Astrocyte (in vitro differentiated cells and primary cell): Measurements from ENCODE around the gene UTP11. TPM values are rescaled to one million over a fixed set of nuclear protein-coding genes. Genes with fewer than 3 reads are reported as not detected.

Experiments
- DNase-seq: peaks from one replicate; pipeline ENCODE4 v3.0.0-alpha.2; 2010; ENCODE audit warnings: low read depth
- FAIRE-seq: peaks from 2 replicates; lab custom pipeline; 2011; peaks lifted over from hg19 to GRCh38; lab: Jason Lieb, UNC
- H2AFZ ChIP-seq: 2 replicates; pipeline ENCODE4 v1.6.0; 2012; ENCODE audit warnings: low read depth, low read length, inconsistent platforms
- H3K27ac ChIP-seq: 2 replicates; pipeline ENCODE4 v1.5.1; 2011; ENCODE audit warnings: low read depth, low read length, inconsistent platforms
- H3K27me3 ChIP-seq: 2 replicates; pipeline ENCODE4 v1.6.0; 2011; ENCODE audit warnings: low read length, inconsistent platforms; ENCODE audit not compliant: insufficient read depth
- H3K36me3 ChIP-seq: 2 replicates; pipeline ENCODE4 v1.5.1; 2011; ENCODE audit warnings: low read length, inconsistent platforms; ENCODE audit not compliant: insufficient read depth
- H3K4me1 ChIP-seq: 2 replicates; pipeline ENCODE4 v1.5.1; 2011; ENCODE audit warnings: low read length, inconsistent platforms; ENCODE audit not compliant: insufficient read depth
- H3K4me2 ChIP-seq: 2 replicates; pipeline ENCODE4 v1.6.0; 2012; ENCODE audit warnings: low read length, inconsistent platforms
- H3K4me3 ChIP-seq: 2 replicates; pipeline ENCODE4 v1.5.1; 2011; ENCODE audit warnings: low read depth, mild to moderate bottlenecking, low read length, inconsistent platforms; ENCODE audit not compliant: insufficient read depth
- H3K79me2 ChIP-seq: 2 replicates; pipeline ENCODE4 v1.6.0; 2012; ENCODE audit warnings: mild to moderate bottlenecking, low read length, inconsistent platforms; ENCODE audit not compliant: insufficient read depth
- H3K9ac ChIP-seq: 2 replicates; pipeline ENCODE4 v1.6.0; 2012; ENCODE audit warnings: mild to moderate bottlenecking, low read length, inconsistent platforms
- H3K9me3 ChIP-seq: 2 replicates; pipeline ENCODE4 v1.5.1; 2012; ENCODE audit warnings: low read depth, mild to moderate bottlenecking, low read length, inconsistent platforms; ENCODE audit not compliant: insufficient read depth
- H4K20me1 ChIP-seq: 2 replicates; pipeline ENCODE4 v1.6.0; 2012; ENCODE audit warnings: low read length, inconsistent platforms; ENCODE audit not compliant: insufficient read depth
- H3K27ac Mint-ChIP-seq: one replicate; pipeline ENCODE4 v1.8.0; 2021; ENCODE audit warnings: mild to moderate bottlenecking, mixed read lengths; ENCODE audit not compliant: unreplicated experiment
- H3K27me3 Mint-ChIP-seq: one replicate; pipeline ENCODE4 v1.8.0; 2021; ENCODE audit warnings: low read depth, mixed read lengths; ENCODE audit not compliant: unreplicated experiment
- H3K36me3 Mint-ChIP-seq: one replicate; pipeline ENCODE4 v1.8.0; 2021; ENCODE audit warnings: low read depth, mixed read lengths; ENCODE audit not compliant: unreplicated experiment
- H3K4me1 Mint-ChIP-seq: one replicate; pipeline ENCODE4 v1.8.0; 2021; ENCODE audit warnings: low read depth, mixed read lengths; ENCODE audit not compliant: unreplicated experiment
- H3K4me3 Mint-ChIP-seq: one replicate; pipeline ENCODE4 v1.8.0; 2021; ENCODE audit warnings: mild to moderate bottlenecking, moderate library complexity, mixed read lengths; ENCODE audit not compliant: unreplicated experiment
- H3K9me3 Mint-ChIP-seq: one replicate; pipeline ENCODE4 v1.8.0; 2021; ENCODE audit warnings: mild to moderate bottlenecking, mixed read lengths; ENCODE audit not compliant: unreplicated experiment
- CTCF ChIP-seq: IDR thresholded peaks from 2 replicates; pipeline ENCODE4 v1.5.1; 2011; ENCODE audit warnings: low read depth, mild to moderate bottlenecking, inconsistent platforms, low read length, moderate library complexity; ENCODE audit not compliant: insufficient read depth
- EZH2 ChIP-seq: IDR thresholded peaks from 2 replicates; pipeline ENCODE4 v1.6.1; 2012; ENCODE audit warnings: mild to moderate bottlenecking, low read length, inconsistent platforms; ENCODE audit not compliant: insufficient read depth
- total RNA-seq: library from RNA; stranded (reverse); gene quantifications from 2 replicates; pipeline ENCODE4 v1.2.1, GENCODE V29; 2021

UTP11 gene
- total RNA-seq, 1 donor from 2014 or later: 42.6 TPM

DNA sequence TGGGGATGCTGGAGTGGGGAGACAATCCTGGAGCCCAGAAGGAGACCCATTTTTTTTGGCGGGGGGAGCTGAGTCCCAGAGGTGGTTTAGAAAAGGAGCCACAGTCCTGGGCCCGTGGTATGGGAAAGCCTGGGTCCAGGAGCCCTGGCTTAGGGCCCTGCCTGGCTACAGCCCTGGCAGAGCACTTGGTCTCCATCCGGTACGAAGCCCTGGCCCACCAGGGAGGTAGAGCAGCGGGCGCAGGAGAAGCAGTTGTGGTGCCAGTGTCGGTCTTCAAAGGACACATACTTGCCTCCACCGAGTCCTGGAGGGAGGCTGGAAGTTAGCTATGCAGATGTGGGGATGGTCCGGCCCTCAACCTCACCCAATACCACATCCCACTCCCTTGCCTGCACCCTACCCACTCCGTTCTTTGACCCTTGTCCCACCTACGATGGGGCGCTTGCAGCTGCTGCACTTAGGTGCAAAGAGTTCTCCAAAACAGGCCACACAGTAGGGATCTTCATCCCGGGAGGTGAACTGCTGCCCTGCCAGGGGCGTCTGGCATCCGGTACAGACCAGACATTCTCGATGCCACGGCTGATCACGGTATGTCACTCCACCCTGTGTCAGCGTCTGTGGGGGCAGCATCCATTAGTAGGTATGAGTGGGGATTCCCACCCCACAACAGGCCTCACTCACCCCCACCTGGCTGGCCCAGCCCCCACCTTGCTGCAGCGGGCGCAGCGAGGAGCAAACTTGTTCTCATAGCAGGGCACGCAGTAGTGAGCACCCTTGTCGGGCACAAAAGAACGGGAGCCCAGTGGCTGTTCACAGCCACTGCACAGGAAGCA is 15.1 kb upstream of the UTP11 start:
- no peaks in the 10 kb centered on the region for H3K27me3 Mint-ChIP-seq
- H3K9me3 Mint-ChIP-seq: no peaks in the 10 kb centered on the region
- no peak for FAIRE-seq
- no peak for DNase-seq
- peaks cover 58% of the 10 kb centered on the region for H3K79me2 ChIP-seq
- H3K4me1 ChIP-seq: peaks cover 60% of the 10 kb centered on the region
- peaks cover 15% of the 10 kb centered on the region for H3K36me3 Mint-ChIP-seq
- H3K9ac ChIP-seq: peak overlapping the region; percentile 65
- peak overlapping the region; percentile 40 for H3K27ac ChIP-seq
- H3K9me3 ChIP-seq: no peaks in the 10 kb centered on the region
- H3K27ac Mint-ChIP-seq: peak overlapping the region; percentile 79
- peaks cover 6% of the 10 kb centered on the region for H4K20me1 ChIP-seq
- TF ChIP-seq CTCF: no peak
- no peak for TF ChIP-seq EZH2
- no peaks in the 10 kb centered on the region for H3K27me3 ChIP-seq
- H3K4me2 ChIP-seq: no peak overlapping the region
- H3K4me1 Mint-ChIP-seq: peaks cover 56% of the 10 kb centered on the region
- peak overlapping the region; percentile 82 for H3K4me3 Mint-ChIP-seq
- peaks cover 21% of the 10 kb centered on the region for H3K36me3 ChIP-seq
- H3K4me3 ChIP-seq: no peak overlapping the region
- no peak overlapping the region for H2AFZ ChIP-seq

DNA sequence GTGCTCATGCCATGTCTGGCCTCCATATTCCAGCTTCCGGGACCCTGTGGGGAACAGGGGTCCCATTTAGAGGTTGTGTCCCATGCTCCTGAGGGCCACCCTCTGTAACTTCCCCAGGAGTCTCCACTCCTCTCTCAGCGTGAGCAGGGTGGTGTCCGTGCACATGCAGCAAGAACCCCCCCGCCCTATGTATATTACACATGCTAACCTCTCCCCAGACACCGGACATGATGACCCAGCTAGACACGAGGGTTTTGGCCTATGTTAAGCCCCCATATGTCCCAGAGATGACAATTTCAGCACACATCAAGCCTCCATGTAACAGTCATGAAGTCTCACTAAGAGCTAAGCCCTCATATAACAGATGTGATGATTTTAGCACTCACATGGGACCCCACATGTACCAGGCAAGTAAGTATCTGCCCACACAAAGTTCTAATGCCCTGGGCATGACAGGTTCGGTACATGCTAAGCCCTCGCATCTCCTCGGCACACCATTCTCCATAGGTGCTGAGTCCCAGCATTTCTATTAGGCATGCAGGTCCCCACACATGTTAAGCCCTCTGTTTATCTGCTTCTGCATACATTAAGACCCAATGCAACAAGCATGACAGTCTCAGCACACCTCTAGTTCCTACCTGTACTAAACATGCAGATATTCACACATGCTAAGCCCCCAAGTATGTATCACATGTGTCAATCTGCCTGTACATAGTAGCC is 14.3 kb upstream of the UTP11 start:
- Histone ChIP-seq H3K9ac (peak overlapping the region; percentile 83), H3K4me3 (peak overlapping the region; percentile 7), H4K20me1 (peaks cover 11% of the 10 kb centered on the region), H3K27ac (no peak overlapping the region), H3K4me2 (peak overlapping the region; percentile 80), H3K79me2 (peaks cover 66% of the 10 kb centered on the region), H2AFZ (no peak overlapping the region), H3K27me3 (no peaks in the 10 kb centered on the region), H3K9me3 (no peaks in the 10 kb centered on the region), H3K36me3 (peaks cover 21% of the 10 kb centered on the region), H3K4me1 (peaks cover 62% of the 10 kb centered on the region)
- peak overlapping the region; percentile 100 for H3K27ac Mint-ChIP-seq
- no peak for DNase-seq
- no peaks in the 10 kb centered on the region for H3K27me3 Mint-ChIP-seq
- peak overlapping the region; percentile 82 for H3K4me3 Mint-ChIP-seq
- no peak for TF ChIP-seq CTCF
- TF ChIP-seq EZH2: no peak
- H3K9me3 Mint-ChIP-seq: no peaks in the 10 kb centered on the region
- H3K4me1 Mint-ChIP-seq: peaks cover 59% of the 10 kb centered on the region
- peaks cover 15% of the 10 kb centered on the region for H3K36me3 Mint-ChIP-seq
- FAIRE-seq: peak; percentile 17
